Fibroblast of lung (primary cell): ENCODE data around the gene C3orf18. TPM values are rescaled to one million over a fixed set of nuclear protein-coding genes. Genes with fewer than 3 reads are reported as not detected.

Source experiments
- DNase-seq, 2 donors: peaks; one replicate each; pipeline versions ENCODE4 v3.0.0 to v3.0.0-alpha.2; 2010; ENCODE audit warnings: low read depth in 2 of 2
- H2AFZ ChIP-seq: 2 replicates; pipeline ENCODE4 v1.5.1; 2012; ENCODE audit warnings: low read length, control low read depth, inconsistent platforms
- H3K27ac ChIP-seq: 2 replicates; pipeline ENCODE4 v1.5.1; 2011; ENCODE audit warnings: low read length, control low read depth; ENCODE audit not compliant: insufficient read depth
- H3K27me3 ChIP-seq: 2 replicates; pipeline ENCODE4 v1.5.1; 2011; ENCODE audit warnings: mild to moderate bottlenecking, low read length; ENCODE audit not compliant: control insufficient read depth, insufficient read depth
- H3K36me3 ChIP-seq: 2 replicates; pipeline ENCODE4 v1.5.1; 2011; ENCODE audit warnings: low read length; ENCODE audit not compliant: control insufficient read depth, insufficient read depth
- H3K4me1 ChIP-seq: 2 replicates; pipeline ENCODE4 v1.5.1; 2011; ENCODE audit warnings: low read length; ENCODE audit not compliant: control insufficient read depth, insufficient read depth; ENCODE audit errors: extremely low read depth
- H3K4me2 ChIP-seq: 2 replicates; pipeline ENCODE4 v1.5.1; 2011; ENCODE audit warnings: low read length, control low read depth; ENCODE audit not compliant: insufficient read depth; ENCODE audit errors: extremely low read depth
- H3K4me3 ChIP-seq, 4 experiments: fragments of 200-600 bp in 1 of 4; sonication (generic) in 1 of 4; replicated peaks in 1 of 4; 2 replicates each; pipeline ENCODE4 v1.5.1; 2011 to 2016; ENCODE audit warnings: low read length in 4 of 4, low read depth in 3 of 4, mild to moderate bottlenecking in 3 of 4, control low read depth in 2 of 4, inconsistent platforms in 1 of 4, mixed read lengths in 1 of 4; ENCODE audit not compliant: insufficient read depth in 1 of 4; ENCODE audit errors: control extremely low read depth in 1 of 4
- H3K79me2 ChIP-seq: 2 replicates; pipeline ENCODE4 v1.5.1; 2012; ENCODE audit warnings: mild to moderate bottlenecking, low read length, inconsistent platforms; ENCODE audit not compliant: control insufficient read depth, insufficient read depth
- H3K9ac ChIP-seq: 2 replicates; pipeline ENCODE4 v1.5.1; 2011; ENCODE audit warnings: mild to moderate bottlenecking, low read length, control low read depth; ENCODE audit not compliant: insufficient read depth
- H3K9me3 ChIP-seq: 2 replicates; pipeline ENCODE4 v1.5.1; 2012; ENCODE audit warnings: low read depth, low read length; ENCODE audit not compliant: control insufficient read depth, insufficient read depth
- H4K20me1 ChIP-seq: 2 replicates; pipeline ENCODE4 v1.5.1; 2011; ENCODE audit warnings: low read length; ENCODE audit not compliant: control insufficient read depth, insufficient read depth; ENCODE audit errors: extremely low read depth
- CTCF ChIP-seq, 2 donors: IDR thresholded peaks in 1 of 2; conservative IDR thresholded peaks in 1 of 2; 1 replicate in 1 of 2; 2 replicates in 1 of 2; pipeline ENCODE4 v1.5.1; 2011 to 2012; ENCODE audit warnings: low read length in 2 of 2, control low read depth in 1 of 2, inconsistent platforms in 1 of 2, low read depth in 1 of 2, mild to moderate bottlenecking in 1 of 2
- EZH2 ChIP-seq: IDR thresholded peaks from 2 replicates; pipeline ENCODE4 v1.5.1; 2012; ENCODE audit warnings: low read length, control low read depth, mild to moderate bottlenecking; ENCODE audit errors: missing control alignments
- polyA plus RNA-seq, 2 donors: library from polyadenylated mRNA; depleted of rRNA in 1 of 2; stranded (reverse) in 1 of 2; unstranded in 1 of 2; fragments of >200 nt; gene quantifications; 2 replicates each; pipeline ENCODE4 v1.2.1, GENCODE V29; 2011 to 2012; ENCODE audit warnings: missing spikeins in 1 of 2
- total RNA-seq: library from RNA; depleted of rRNA; stranded (reverse); fragments of >200 nt; gene quantifications from 2 replicates; pipeline ENCODE4 v1.2.1, GENCODE V29; 2014

The C3orf18 gene
- total and polyA plus RNA-seq, 2 donors (not counting 1 experiment from before 2014, with no cell fraction given): 8.7 to 25.8 TPM

GRCh38 chr3:50599716-50600118 is 32.2 kb upstream of the C3orf18 start:
- H3K27ac ChIP-seq: no peak overlapping the region
- DNase-seq: no peak

DNA sequence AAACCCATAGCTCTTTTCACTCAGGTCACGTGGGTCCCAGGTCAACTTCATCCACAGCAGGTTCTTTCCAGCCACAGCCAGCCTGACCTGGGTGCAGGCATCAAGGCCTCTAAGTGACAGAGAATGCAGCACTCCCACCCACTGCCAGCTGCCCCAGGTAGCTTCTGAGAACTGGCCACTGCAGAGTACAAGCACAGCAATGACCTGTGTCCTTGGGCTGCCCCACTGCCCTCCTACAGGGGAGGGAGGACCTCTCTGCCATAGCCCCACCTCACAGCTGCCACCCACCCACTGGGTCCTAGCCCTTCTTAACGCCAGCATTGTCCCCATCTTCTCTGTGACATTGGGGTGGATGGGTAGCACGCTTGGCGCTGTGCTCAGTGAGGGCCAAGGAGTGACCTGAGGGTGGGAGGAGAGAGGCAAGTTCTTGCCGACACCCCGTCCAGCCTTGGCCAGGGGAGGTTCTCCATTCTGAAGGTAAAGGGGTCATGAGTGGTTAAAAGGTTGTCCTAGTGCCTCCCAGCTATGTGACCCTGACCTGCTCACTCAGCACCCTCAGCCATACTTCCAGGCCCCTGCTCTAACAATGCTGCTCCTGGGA is 31.7 kb upstream of the C3orf18 start:
- no peaks in the 10 kb centered on the region for H3K9me3 ChIP-seq
- no peaks in the 10 kb centered on the region for H4K20me1 ChIP-seq
- H3K4me1 ChIP-seq: peaks cover 22% of the 10 kb centered on the region
- H3K36me3 ChIP-seq: no peaks in the 10 kb centered on the region
- H2AFZ ChIP-seq: no peak overlapping the region
- TF ChIP-seq CTCF (conservative IDR thresholded peaks at IDR 0.05 in 1 of 2, IDR thresholded peaks at IDR 0.05 in 1 of 2; ENCODE audit: low read depth in 1 of 2, low read length in 2 of 2): no peak
- no peak for TF ChIP-seq EZH2
- no peak overlapping the region for H3K4me3 ChIP-seq
- no peaks in the 10 kb centered on the region for H3K27me3 ChIP-seq
- DNase-seq: no peak
- no peak overlapping the region for H3K4me2 ChIP-seq
- no peaks in the 10 kb centered on the region for H3K79me2 ChIP-seq
- H3K27ac ChIP-seq: no peak overlapping the region
- H3K9ac ChIP-seq: no peak overlapping the region

More at GRCh38 chr3:50599716-50600118, 32.2 kb upstream of the C3orf18 start:
- H3K36me3 ChIP-seq: no peaks in the 10 kb centered on the region
- H3K4me1 ChIP-seq: peaks cover 22% of the 10 kb centered on the region
- H3K27me3 ChIP-seq: no peaks in the 10 kb centered on the region
- no peaks in the 10 kb centered on the region for H4K20me1 ChIP-seq
- TF ChIP-seq EZH2 (no peak), CTCF (conservative IDR thresholded peaks at IDR 0.05 in 1 of 2, IDR thresholded peaks at IDR 0.05 in 1 of 2; ENCODE audit: low read depth in 1 of 2, low read length in 2 of 2) (no peak)
- H3K4me2 ChIP-seq: no peak overlapping the region
- H3K9me3 ChIP-seq: no peaks in the 10 kb centered on the region
- H3K9ac ChIP-seq: no peak overlapping the region
- no peak overlapping the region for H3K4me3 ChIP-seq
- H2AFZ ChIP-seq: no peak overlapping the region
- H3K79me2 ChIP-seq: no peaks in the 10 kb centered on the region

DNA sequence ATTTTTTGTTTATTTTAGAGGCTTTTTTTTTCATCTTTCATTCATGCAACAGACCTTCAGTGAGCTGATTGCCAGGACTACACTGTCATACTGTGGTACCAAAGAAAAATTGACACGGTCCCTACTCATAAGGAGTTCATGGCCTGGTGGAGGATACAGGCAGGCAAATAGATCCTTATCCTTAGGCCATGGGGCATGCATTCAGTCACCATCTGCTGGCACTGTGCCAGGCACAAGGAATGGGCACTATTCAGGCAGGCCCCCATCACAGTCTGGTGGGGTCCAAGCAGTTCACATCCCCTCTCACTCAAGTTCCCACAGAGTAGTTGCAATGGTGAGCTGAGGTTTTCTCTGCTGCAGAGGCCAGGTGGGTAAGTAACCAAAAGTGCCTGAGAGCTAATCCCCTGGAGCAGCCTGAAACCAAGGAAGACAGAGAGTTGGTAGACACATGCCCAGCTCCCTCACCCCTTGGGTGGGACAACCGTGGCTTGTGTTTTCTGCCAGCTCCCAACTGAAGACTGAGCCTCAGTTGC is 26.8 kb upstream of the C3orf18 start:
- H3K4me2 ChIP-seq: no peak overlapping the region
- no peak overlapping the region for H3K4me3 ChIP-seq
- no peaks in the 10 kb centered on the region for H3K4me1 ChIP-seq

More for the DNA sequence above, 26.8 kb upstream of the C3orf18 start:
- Histone ChIP-seq H3K9me3 (no peaks in the 10 kb centered on the region), H2AFZ (no peak overlapping the region), H4K20me1 (no peaks in the 10 kb centered on the region), H3K79me2 (no peaks in the 10 kb centered on the region), H3K9ac (no peak overlapping the region), H3K36me3 (no peaks in the 10 kb centered on the region), H3K27me3 (no peaks in the 10 kb centered on the region), H3K27ac (no peak overlapping the region)
- no peak for TF ChIP-seq EZH2
- no peak for TF ChIP-seq CTCF (conservative IDR thresholded peaks at IDR 0.05 in 1 of 2, IDR thresholded peaks at IDR 0.05 in 1 of 2; ENCODE audit: low read depth in 1 of 2, low read length in 2 of 2)
- DNase-seq: no peak
